Liver (tissue), 9 donors: ENCODE results near the gene CACNB4. TPM values are rescaled to one million over a fixed set of nuclear protein-coding genes. Genes with fewer than 3 reads are reported as not detected.

Experiments
- DNase-seq: peaks from one replicate; pipeline ENCODE4 v3.0.0-alpha.2; 2017; ENCODE audit warnings: low spot score
- H3K27ac ChIP-seq, 2 donors: one replicate each; pipeline ENCODE4 v1.7.0; 2013; ENCODE audit warnings: inconsistent platforms in 2 of 2, low read length in 2 of 2, control low read depth in 1 of 2, low read depth in 1 of 2, mild to moderate bottlenecking in 1 of 2
- H3K27me3 ChIP-seq, 4 donors: one replicate each; pipeline versions ENCODE4 v1.6.1 to v1.7.0; 2013; ENCODE audit warnings: low read length in 3 of 4, inconsistent platforms in 1 of 4, mild to moderate bottlenecking in 1 of 4, moderate library complexity in 1 of 4; ENCODE audit not compliant: control insufficient read depth in 4 of 4, insufficient read depth in 4 of 4
- H3K36me3 ChIP-seq, 4 donors: one replicate each; pipeline versions ENCODE4 v1.6.1 to v1.7.0; 2013; ENCODE audit warnings: low read length in 3 of 4, mild to moderate bottlenecking in 3 of 4, low read depth in 1 of 4, moderate library complexity in 1 of 4; ENCODE audit not compliant: control insufficient read depth in 4 of 4, insufficient read depth in 3 of 4
- H3K4me1 ChIP-seq, 4 donors: one replicate each; pipeline versions ENCODE4 v1.6.1 to v1.7.0; 2013; ENCODE audit warnings: low read length in 3 of 4, mild to moderate bottlenecking in 3 of 4, moderate library complexity in 1 of 4; ENCODE audit not compliant: control insufficient read depth in 4 of 4, insufficient read depth in 4 of 4
- H3K4me3 ChIP-seq, 3 donors: one replicate each; pipeline versions ENCODE4 v1.6.1 to v1.7.0; 2013; ENCODE audit warnings: low read length in 3 of 3, control low read depth in 1 of 3, low read depth in 1 of 3, mild to moderate bottlenecking in 1 of 3
- H3K9ac ChIP-seq, 2 donors: one replicate each; pipeline ENCODE4 v1.7.0; 2013; ENCODE audit warnings: low read length in 2 of 2, mild to moderate bottlenecking in 2 of 2, moderate library complexity in 2 of 2, control low read depth in 1 of 2, low read depth in 1 of 2
- H3K9me3 ChIP-seq, 4 donors: one replicate each; pipeline versions ENCODE4 v1.6.1 to v1.7.0; 2013; ENCODE audit warnings: low read length in 3 of 4; ENCODE audit not compliant: control insufficient read depth in 4 of 4
- ATF3 ChIP-seq: IDR thresholded peaks from 2 replicates; pipeline ENCODE4 v1.6.1; 2016; ENCODE audit warnings: antibody characterized with exemption
- CTCF ChIP-seq: fragments of 150-350 bp; IDR thresholded peaks from 2 replicates; pipeline ENCODE4 v1.5.1; 2017; ENCODE audit warnings: improper control_type of control experiment, low read depth, low read length; ENCODE audit not compliant: missing input control
- EGR1 ChIP-seq, 2 donors: IDR thresholded peaks; 2 replicates each; pipeline ENCODE4 v1.6.1; 2016 to 2018; ENCODE audit warnings: antibody characterized with exemption in 2 of 2, low read depth in 2 of 2
- FOXA1 ChIP-seq: IDR thresholded peaks from 2 replicates; pipeline ENCODE4 v1.6.1; 2016; ENCODE audit warnings: antibody characterized with exemption
- FOXA2 ChIP-seq: IDR thresholded peaks from 2 replicates; pipeline ENCODE4 v1.6.1; 2016; ENCODE audit warnings: antibody characterized with exemption
- GABPA ChIP-seq, 2 donors: IDR thresholded peaks in 1 of 2; conservative IDR thresholded peaks in 1 of 2; 2 replicates each; pipeline ENCODE4 v1.6.1; 2016; ENCODE audit warnings: antibody characterized with exemption in 2 of 2, mild to moderate bottlenecking in 1 of 2, moderate library complexity in 1 of 2
- HNF4A ChIP-seq, 2 donors: conservative IDR thresholded peaks; 2 replicates each; pipeline ENCODE4 v1.6.1; 2016; ENCODE audit warnings: antibody characterized with exemption in 2 of 2, mild to moderate bottlenecking in 2 of 2
- HNF4G ChIP-seq: IDR thresholded peaks from 2 replicates; pipeline ENCODE4 v1.6.1; 2016; ENCODE audit warnings: antibody characterized with exemption
- JUND ChIP-seq, 2 donors: IDR thresholded peaks; 2 replicates each; pipeline ENCODE4 v1.6.1; 2016; ENCODE audit warnings: antibody characterized with exemption in 2 of 2
- MAX ChIP-seq: IDR thresholded peaks from 2 replicates; pipeline ENCODE4 v1.6.1; 2016; ENCODE audit warnings: antibody characterized with exemption
- RAD21 ChIP-seq, 2 donors: IDR thresholded peaks; 2 replicates each; pipeline ENCODE4 v1.6.1; 2016; ENCODE audit warnings: antibody characterized with exemption in 2 of 2, mild to moderate bottlenecking in 2 of 2
- REST ChIP-seq: IDR thresholded peaks from 2 replicates; pipeline ENCODE4 v1.6.1; 2016; ENCODE audit warnings: antibody characterized with exemption, mild to moderate bottlenecking
- SP1 ChIP-seq: IDR thresholded peaks from 2 replicates; pipeline ENCODE4 v1.6.1; 2018; ENCODE audit warnings: antibody characterized with exemption, mild to moderate bottlenecking
- ZBTB33 ChIP-seq: IDR thresholded peaks from 2 replicates; pipeline ENCODE4 v1.6.1; 2016; ENCODE audit warnings: antibody characterized with exemption
- WGBS: extraction: QIAGEN DNeasy Blood & Tissue Kit; methylation state at CpG from one replicate; pipeline ENCODE4 v1.1.7; 2013; 5-methylcytosine and 5-hydroxymethylcytosine counted together
- polyA plus RNA-seq, 2 donors: library from polyadenylated mRNA; stranded (reverse) in 1 of 2; unstranded in 1 of 2; fragments of 200-250 nt in 1 of 2; fragments of >200 nt in 1 of 2; fragmentation: Nextera tagmentation in 1 of 2; extraction: Ambion mirVana in 1 of 2; gene quantifications; one replicate each; pipeline versions ENCODE4 v1.2.1 to v1.2.3, GENCODE V29; 2013 to 2015
- total RNA-seq, 2 donors: library from RNA; depleted of rRNA; stranded (reverse); fragments of >200 nt; gene quantifications; one replicate each; pipeline ENCODE4 v1.2.3, GENCODE V29; 2014
- donor health status: healthy.
- donor health status: healthy.
- donor health status: healthy.
- donor health status: healthy.
- donor health status: healthy.

The CACNB4 gene
- total and polyA plus RNA-seq, 4 donors, result 0.02 to 0.50 (median 0.21) TPM

- DNase-seq, result no peak
- no peaks in the 10 kb centered on the region for H3K36me3 ChIP-seq
- no peaks in the 10 kb centered on the region for H3K9me3 ChIP-seq
- 63% methylated on average over 3 of the region's 3 CpGs for WGBS
- no peak for TF ChIP-seq JUND (IDR thresholded peaks at IDR 0.05)
- no peak for TF ChIP-seq EGR1 (IDR thresholded peaks at IDR 0.05; ENCODE audit: low read depth in 2 of 2)
- no peak overlapping the region for H3K27ac ChIP-seq
- H3K4me1 ChIP-seq, result no peaks in the 10 kb centered on the region
- H3K27me3 ChIP-seq, result no peaks in the 10 kb centered on the region
- H3K4me3 ChIP-seq, result no peak overlapping the region
- H3K9ac ChIP-seq, result no peak overlapping the region
These were observed 48.5 kb downstream of the CACNB4 start for GRCh38 chr2:152050341-152050740.

GRCh38 chr2:152049541-152049940 lies 49.3 kb downstream of the CACNB4 start:
- Histone ChIP-seq H3K27me3 (no peaks in the 10 kb centered on the region), H3K27ac (no peak overlapping the region), H3K4me3 (no peak overlapping the region), H3K9me3 (no peaks in the 10 kb centered on the region), H3K9ac (no peak overlapping the region), H3K4me1 (no peaks in the 10 kb centered on the region), H3K36me3 (no peaks in the 10 kb centered on the region)
- WGBS, result 80% methylated on average over 4 of the region's 4 CpGs
- TF ChIP-seq HNF4A (conservative IDR thresholded peaks at IDR 0.05) (no peak), FOXA2 (no peak), MAX (no peak), RAD21 (IDR thresholded peaks at IDR 0.05) (no peak), REST (no peak), JUND (IDR thresholded peaks at IDR 0.05) (no peak), HNF4G (no peak), ZBTB33 (no peak), SP1 (no peak), GABPA (IDR thresholded peaks at IDR 0.05 in 1 of 2, conservative IDR thresholded peaks at IDR 0.05 in 1 of 2) (no peak), CTCF (no peak), EGR1 (IDR thresholded peaks at IDR 0.05; ENCODE audit: low read depth in 2 of 2) (no peak), FOXA1 (no peak), ATF3 (no peak)
- DNase-seq, result no peak
